ENCODE data around the gene LRIG2. TPM values are rescaled to one million over a fixed set of nuclear protein-coding genes. Genes with fewer than 3 reads are reported as not detected.

Gene LRIG2
- total and polyA plus RNA-seq, 9 of the 15 experiments (the other 6 are each of a cell fraction or from before 2014, with no cell fraction given) = 1.8 to 28.1 (median 11.5) TPM

GRCh38 chr1:113072757-113073478 is at the start of gene LRIG2 (continued):
- peak; percentile 94 for TF ChIP-seq EP400 (IDR thresholded peaks at IDR 0.05)
- TF ChIP-seq FOXM1 (IDR thresholded peaks at IDR 0.05; ENCODE audit: low read depth) = 0 out of 2 replicates have a peak, but pooled peaks have one; percentile 30
- TF ChIP-seq FOXM1 (CRISPR knock-in tag; IDR thresholded peaks at IDR 0.05; ENCODE audit: low read depth) = 0 out of 2 replicates have a peak, but pooled peaks have one; percentile 62
- 0 out of 2 replicates have a peak, but pooled peaks have one; percentile 28 for TF ChIP-seq ZNF76 (CRISPR knock-in tag; IDR thresholded peaks at IDR 0.05; ENCODE audit: borderline replicate concordance)
- peak in 1 of 2 experiments; percentile 53; a peak in 1 of 4 replicates for TF ChIP-seq KDM4B (IDR thresholded peaks at IDR 0.05; ENCODE audit: borderline replicate concordance in 2 of 2, low read depth in 1 of 2)
- TF ChIP-seq MYNN (IDR thresholded peaks at IDR 0.05) = peak; percentile 75; the same call in 1 of the 2 replicates
- TF ChIP-seq MYNN (CRISPR knock-in tag; IDR thresholded peaks at IDR 0.05) = no peak
- peak; percentile 79 for TF ChIP-seq ATF7 (IDR thresholded peaks at IDR 0.05)
- no peak; the same call in 1 of the 2 replicates for TF ChIP-seq SREBF1 (IDR thresholded peaks at IDR 0.05; ENCODE audit: borderline replicate concordance, low read depth, low read length)
- TF ChIP-seq, protein P1, sequence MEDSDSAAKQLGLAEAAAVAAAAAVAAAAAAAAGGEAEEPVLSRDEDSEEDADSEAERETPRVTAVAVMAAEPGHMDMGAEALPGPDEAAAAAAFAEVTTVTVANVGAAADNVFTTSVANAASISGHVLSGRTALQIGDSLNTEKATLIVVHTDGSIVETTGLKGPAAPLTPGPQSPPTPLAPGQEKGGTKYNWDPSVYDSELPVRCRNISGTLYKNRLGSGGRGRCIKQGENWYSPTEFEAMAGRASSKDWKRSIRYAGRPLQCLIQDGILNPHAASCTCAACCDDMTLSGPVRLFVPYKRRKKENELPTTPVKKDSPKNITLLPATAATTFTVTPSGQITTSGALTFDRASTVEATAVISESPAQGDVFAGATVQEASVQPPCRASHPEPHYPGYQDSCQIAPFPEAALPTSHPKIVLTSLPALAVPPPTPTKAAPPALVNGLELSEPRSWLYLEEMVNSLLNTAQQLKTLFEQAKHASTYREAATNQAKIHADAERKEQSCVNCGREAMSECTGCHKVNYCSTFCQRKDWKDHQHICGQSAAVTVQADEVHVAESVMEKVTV (CRISPR knock-in tag; IDR thresholded peaks at IDR 0.05) = peak; percentile 86
- no peak for TF ChIP-seq SRSF1 (IDR thresholded peaks at IDR 0.05; ENCODE audit: low read depth, low read length)
- no peak for TF ChIP-seq DIDO1 (tag; IDR thresholded peaks at IDR 0.05; ENCODE audit: low read depth)
- TF ChIP-seq MCM3 (IDR thresholded peaks at IDR 0.05) = no peak
- no peak for TF ChIP-seq NR2C1 (IDR thresholded peaks at IDR 0.05)
- TF ChIP-seq NR2C1 (tag; IDR thresholded peaks at IDR 0.05) = 0 out of 2 replicates have a peak, but pooled peaks have one; percentile 42
- no peak for TF ChIP-seq ZNF277 (CRISPR knock-in tag; IDR thresholded peaks at IDR 0.05; ENCODE audit: borderline replicate concordance)
- TF ChIP-seq, protein P2, sequence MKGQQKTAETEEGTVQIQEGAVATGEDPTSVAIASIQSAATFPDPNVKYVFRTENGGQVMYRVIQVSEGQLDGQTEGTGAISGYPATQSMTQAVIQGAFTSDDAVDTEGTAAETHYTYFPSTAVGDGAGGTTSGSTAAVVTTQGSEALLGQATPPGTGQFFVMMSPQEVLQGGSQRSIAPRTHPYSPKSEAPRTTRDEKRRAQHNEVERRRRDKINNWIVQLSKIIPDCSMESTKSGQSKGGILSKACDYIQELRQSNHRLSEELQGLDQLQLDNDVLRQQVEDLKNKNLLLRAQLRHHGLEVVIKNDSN (CRISPR knock-in tag; IDR thresholded peaks at IDR 0.05) = peak; percentile 64
- TF ChIP-seq, protein P3, sequence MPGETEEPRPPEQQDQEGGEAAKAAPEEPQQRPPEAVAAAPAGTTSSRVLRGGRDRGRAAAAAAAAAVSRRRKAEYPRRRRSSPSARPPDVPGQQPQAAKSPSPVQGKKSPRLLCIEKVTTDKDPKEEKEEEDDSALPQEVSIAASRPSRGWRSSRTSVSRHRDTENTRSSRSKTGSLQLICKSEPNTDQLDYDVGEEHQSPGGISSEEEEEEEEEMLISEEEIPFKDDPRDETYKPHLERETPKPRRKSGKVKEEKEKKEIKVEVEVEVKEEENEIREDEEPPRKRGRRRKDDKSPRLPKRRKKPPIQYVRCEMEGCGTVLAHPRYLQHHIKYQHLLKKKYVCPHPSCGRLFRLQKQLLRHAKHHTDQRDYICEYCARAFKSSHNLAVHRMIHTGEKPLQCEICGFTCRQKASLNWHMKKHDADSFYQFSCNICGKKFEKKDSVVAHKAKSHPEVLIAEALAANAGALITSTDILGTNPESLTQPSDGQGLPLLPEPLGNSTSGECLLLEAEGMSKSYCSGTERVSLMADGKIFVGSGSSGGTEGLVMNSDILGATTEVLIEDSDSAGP (CRISPR knock-in tag; IDR thresholded peaks at IDR 0.05) = no peak
- TF ChIP-seq ZFX (CRISPR knock-in tag; IDR thresholded peaks at IDR 0.05) = peak; percentile 93
- peak; percentile 51; the same call in 1 of the 2 replicates for TF ChIP-seq TARDBP (IDR thresholded peaks at IDR 0.05)
- TF ChIP-seq, protein P4, sequence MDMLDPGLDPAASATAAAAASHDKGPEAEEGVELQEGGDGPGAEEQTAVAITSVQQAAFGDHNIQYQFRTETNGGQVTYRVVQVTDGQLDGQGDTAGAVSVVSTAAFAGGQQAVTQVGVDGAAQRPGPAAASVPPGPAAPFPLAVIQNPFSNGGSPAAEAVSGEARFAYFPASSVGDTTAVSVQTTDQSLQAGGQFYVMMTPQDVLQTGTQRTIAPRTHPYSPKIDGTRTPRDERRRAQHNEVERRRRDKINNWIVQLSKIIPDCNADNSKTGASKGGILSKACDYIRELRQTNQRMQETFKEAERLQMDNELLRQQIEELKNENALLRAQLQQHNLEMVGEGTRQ (CRISPR knock-in tag; IDR thresholded peaks at IDR 0.05) = no peak
- TF ChIP-seq ATF1 (CRISPR knock-in tag; IDR thresholded peaks at IDR 0.05) = peak; percentile 29; the same call in 1 of the 2 replicates
- peak; percentile 91 for TF ChIP-seq ATF1 (tag; IDR thresholded peaks at IDR 0.05)
- peak; percentile 47; the same call in 1 of the 2 replicates for TF ChIP-seq SMARCC2 (IDR thresholded peaks at IDR 0.05; ENCODE audit: low read depth)
